GM12891 (cell line): ENCODE data around the gene RCVRN.

Source experiments
- POLR2A ChIP-seq: IDR thresholded peaks from 2 replicates; pipeline ENCODE4 v1.6.1; 2011; ENCODE audit warnings: low read depth, low read length, control low read depth
- POLR2AphosphoS5 ChIP-seq: IDR thresholded peaks from 2 replicates; pipeline ENCODE4 v1.6.1; 2011; ENCODE audit warnings: low read depth, low read length, control low read depth
- TAF1 ChIP-seq: IDR thresholded peaks from 2 replicates; pipeline ENCODE4 v1.6.1; 2011; ENCODE audit warnings: low read depth, low read length, control low read depth

GRCh38 chr17:9953492-9953891 lies 48.4 kb upstream of the RCVRN start:
- TF ChIP-seq POLR2A (no peak), POLR2AphosphoS5 (no peak), TAF1 (no peak)
